ENCODE measurements around the gene OBSCN. TPM values are rescaled to one million over a fixed set of nuclear protein-coding genes. Genes with fewer than 3 reads are reported as not detected.
"Not testable (repeated sequence)": the region's sequence is repeated elsewhere in the genome, so short reads cannot be mapped to it uniquely, and the experiment has no call there.

The OBSCN gene
- total RNA-seq, 2 donors from 2014 or later = 14.5 to 34.9 TPM

- TF ChIP-seq POLR2A (IDR thresholded peaks at IDR 0.05) = no peak
- no peak for TF ChIP-seq CTCF (IDR thresholded peaks at IDR 0.05)
Observed at GRCh38 chr1:228171221-228171891, 36.5 kb upstream of the OBSCN start.

GRCh38 chr1:228172591-228173527 is 35.0 kb upstream of the OBSCN start:
- Histone ChIP-seq H3K36me3 (replicated peaks in 1 of 2; ENCODE audit: insufficient read depth in 1 of 2, low read depth in 2 of 2) (peaks cover 0 to 2% of the 10 kb centered on the region in 2 donors), H3K27me3 (no peaks in the 10 kb centered on the region), H3K4me3 (no peak overlapping the region), H3K4me1 (no peaks in the 10 kb centered on the region), H3K27ac (no peak overlapping the region), H3K9me3 (no peaks in the 10 kb centered on the region)
- DNase-seq (no peak), ATAC-seq (no peak)
- intact Hi-C loops (cut with DNase I) = no loop called here
- TF ChIP-seq POLR2A (IDR thresholded peaks at IDR 0.05) (no peak), CTCF (IDR thresholded peaks at IDR 0.05) (no peak)
- WGBS, 2 donors = 79 to 83% methylated on average over 12 to 20 of the region's 21 CpGs

More at GRCh38 chr1:228171221-228171891, 36.5 kb upstream of the OBSCN start:
- no peaks in the 10 kb centered on the region for H3K9me3 ChIP-seq
- intact Hi-C loops (cut with DNase I) = no loop called here
- H3K36me3 ChIP-seq (replicated peaks in 1 of 2; ENCODE audit: insufficient read depth in 1 of 2, low read depth in 2 of 2) = peaks cover 0 to 2% of the 10 kb centered on the region in 2 donors
- no peaks in the 10 kb centered on the region for H3K27me3 ChIP-seq
- DNase-seq = no peak
- 71 to 77% methylated on average over 8 to 10 of the region's 10 CpGs for WGBS, 2 donors
- ATAC-seq = no peak
- H3K4me1 ChIP-seq = peaks cover 7% of the 10 kb centered on the region
- no peak overlapping the region for H3K27ac ChIP-seq
- no peak overlapping the region for H3K4me3 ChIP-seq

GRCh38 chr1:228173528-228174481 is 34.0 kb upstream of the OBSCN start:
- intact Hi-C loops (cut with DNase I); H3K4me3 ChIP-seq; H3K9me3 ChIP-seq; H3K36me3 ChIP-seq (replicated peaks in 1 of 2; ENCODE audit: insufficient read depth in 1 of 2, low read depth in 2 of 2); H3K4me1 ChIP-seq; ATAC-seq; H3K27me3 ChIP-seq: not testable (repeated sequence)
- DNase-seq = peak in 1 of 4 donors; percentile 40
- 70 to 100% methylated on average over 1 to 23 of the region's 69 CpGs for WGBS, 2 donors
- H3K27ac ChIP-seq = peak overlapping the region in 1 of 4 donors; percentile 13

GRCh38 chr1:228174482-228175315 is 33.1 kb upstream of the OBSCN start:
- intact Hi-C loops (cut with DNase I) = no loop called here

More at GRCh38 chr1:228174482-228175315, 33.1 kb upstream of the OBSCN start:
- no peak overlapping the region for H3K27ac ChIP-seq
- no peak for TF ChIP-seq POLR2A (IDR thresholded peaks at IDR 0.05)
- TF ChIP-seq CTCF (IDR thresholded peaks at IDR 0.05) = no peak
- no peak overlapping the region for H3K4me3 ChIP-seq
- H3K27me3 ChIP-seq = no peaks in the 10 kb centered on the region
- 87 to 96% methylated on average over 16 to 46 of the region's 52 CpGs for WGBS, 2 donors
- no peaks in the 10 kb centered on the region for H3K9me3 ChIP-seq
- ATAC-seq = peak; percentile 16
- H3K36me3 ChIP-seq (replicated peaks in 1 of 2; ENCODE audit: insufficient read depth in 1 of 2, low read depth in 2 of 2) = peaks cover 0 to 2% of the 10 kb centered on the region in 2 donors
- no peaks in the 10 kb centered on the region for H3K4me1 ChIP-seq
- peak in 1 of 4 donors; percentile 38 for DNase-seq
